Activated gamma-delta T cell treated with anti-CD3 and anti-CD28 coated beads, Interleukin-2, amount 50 U/mL, for 16 hours (primary cell): ENCODE measurements around the gene TTC3.

Source experiments
- DNase-seq: peaks from one replicate; pipeline ENCODE4 v3.0.0-alpha.2; 2020; ENCODE audit warnings: low read depth

Gene TTC3

GRCh38 chr21:37060296-37060695 is 12.8 kb upstream of the TTC3 start:
- no peak for DNase-seq

GRCh38 chr21:37061926-37062592 is 11.0 kb upstream of the TTC3 start:
- DNase-seq = no peak

GRCh38 chr21:37062593-37062935 is 10.5 kb upstream of the TTC3 start:
- no peak for DNase-seq

GRCh38 chr21:37063433-37063832 is 9.6 kb upstream of the TTC3 start:
- DNase-seq = no peak

GRCh38 chr21:37064841-37065240 is 8.2 kb upstream of the TTC3 start:
- no peak for DNase-seq

GRCh38 chr21:37065561-37066177 is 7.4 kb upstream of the TTC3 start:
- DNase-seq = no peak

- no peak for DNase-seq
Measured at GRCh38 chr21:37071561-37072273, 1.3 kb upstream of the TTC3 start.

GRCh38 chr21:37072274-37072987 is 623 bp upstream of the TTC3 start:
- DNase-seq = no peak

- peak; percentile 53 for DNase-seq
Measured at GRCh38 chr21:37073417-37074196, 553 bp downstream of the TTC3 start.

GRCh38 chr21:37074197-37074510 is 1.1 kb downstream of the TTC3 start:
- DNase-seq = no peak

- no peak for DNase-seq
Measured at GRCh38 chr21:37074546-37074945, 1.5 kb downstream of the TTC3 start.

GRCh38 chr21:37075214-37075770 is 2.2 kb downstream of the TTC3 start:
- no peak for DNase-seq

- DNase-seq = no peak
Measured at GRCh38 chr21:37076087-37076850, 3.2 kb downstream of the TTC3 start.

GRCh38 chr21:37077403-37077802 is 4.3 kb downstream of the TTC3 start:
- no peak for DNase-seq

- no peak for DNase-seq
Measured at GRCh38 chr21:37079211-37079824, 6.3 kb downstream of the TTC3 start.

GRCh38 chr21:37082375-37082774 is 9.3 kb downstream of the TTC3 start:
- no peak for DNase-seq

GRCh38 chr21:37082856-37083528 is 9.9 kb downstream of the TTC3 start:
- no peak for DNase-seq

GRCh38 chr21:37085726-37086125 is 12.7 kb downstream of the TTC3 start:
- no peak for DNase-seq

GRCh38 chr21:37087188-37087587 is 14.1 kb downstream of the TTC3 start:
- DNase-seq = no peak

- DNase-seq = no peak
Measured at GRCh38 chr21:37088186-37088735, 15.2 kb downstream of the TTC3 start.
